DOHH2 (cell line): ENCODE results near the gene WASL.

ENCODE experiments used
- H3F3A ChIP-seq: fragments of 200-600 bp; sonication (generic), shearing (Covaris generic); 2 replicates; pipeline ENCODE4 v1.6.0; 2016; ENCODE audit warnings: antibody characterized with exemption, mild to moderate bottlenecking; ENCODE audit not compliant: control insufficient read depth, insufficient read depth
- H3K27ac ChIP-seq: fragments of 200-600 bp; sonication (generic); 2 replicates; pipeline ENCODE4 v1.5.1; 2014; ENCODE audit warnings: low read depth, mild to moderate bottlenecking, low read length, moderate library complexity
- H3K27me3 ChIP-seq: fragments of 200-600 bp; sonication (generic); 2 replicates; pipeline ENCODE4 v1.6.1; 2014; ENCODE audit warnings: mild to moderate bottlenecking, low read length, mixed read lengths; ENCODE audit not compliant: control insufficient read depth
- H3K36me3 ChIP-seq: fragments of 200-600 bp; sonication (generic); 2 replicates; pipeline ENCODE4 v1.6.1; 2014; ENCODE audit warnings: mild to moderate bottlenecking, low read length, moderate library complexity, mixed read lengths; ENCODE audit not compliant: control insufficient read depth
- H3K4me1 ChIP-seq: fragments of 200-600 bp; sonication (generic); 2 replicates; pipeline ENCODE4 v1.6.1; 2014; ENCODE audit warnings: mild to moderate bottlenecking, low read length, mixed read lengths; ENCODE audit not compliant: control insufficient read depth
- H3K4me2 ChIP-seq: fragments of 200-600 bp; sonication (generic); 2 replicates; pipeline ENCODE4 v1.6.0; 2014; ENCODE audit warnings: mild to moderate bottlenecking, low read length, moderate library complexity
- H3K4me3 ChIP-seq: fragments of 200-600 bp; sonication (generic); 2 replicates; pipeline ENCODE4 v1.5.1; 2014; ENCODE audit warnings: mild to moderate bottlenecking, low read length, mixed read lengths
- H3K79me2 ChIP-seq: fragments of 200-600 bp; sonication (generic); 2 replicates; pipeline ENCODE4 v1.6.1; 2014; ENCODE audit warnings: mild to moderate bottlenecking, low read length, mixed read lengths; ENCODE audit not compliant: control insufficient read depth
- H3K9me2 ChIP-seq: fragments of 200-600 bp; sonication (generic); replicated peaks from 2 replicates; pipeline ENCODE4 v1.6.1; 2014; ENCODE audit warnings: mild to moderate bottlenecking, low read length, mixed read lengths; ENCODE audit not compliant: control insufficient read depth
- H3K9me3 ChIP-seq: fragments of 200-600 bp; sonication (generic); 2 replicates; pipeline ENCODE4 v1.6.1; 2014; ENCODE audit warnings: antibody characterized with exemption, low read length, mixed read lengths; ENCODE audit not compliant: control insufficient read depth, insufficient read depth
- H4K20me1 ChIP-seq: fragments of 200-600 bp; sonication (generic); 2 replicates; pipeline ENCODE4 v1.6.0; 2014; ENCODE audit warnings: low read depth, mild to moderate bottlenecking, antibody characterized with exemption, low read length, moderate library complexity; ENCODE audit not compliant: control insufficient read depth, insufficient read depth
- EZH2phosphoT487 ChIP-seq: fragments of 200-600 bp; sonication (generic); IDR thresholded peaks from 2 replicates; pipeline ENCODE4 v1.6.1; 2017; ENCODE audit warnings: borderline replicate concordance, mild to moderate bottlenecking, antibody characterized with exemption, low read length, moderate library complexity, mixed read lengths
- TF ChIP-seq, protein P1 (sequence below): fragments of 200-600 bp; sonication (generic); IDR thresholded peaks from one replicate; pipeline ENCODE4 v1.5.1; 2014; ENCODE audit warnings: antibody characterized with exemption, mild to moderate bottlenecking, low read depth, low read length; ENCODE audit not compliant: poor library complexity, severe bottlenecking

The WASL gene

GRCh38 chr7:123769371-123769770 is 20.6 kb upstream of the WASL start:
- H3K4me1 ChIP-seq = peaks cover 5% of the 10 kb centered on the region; the same call in 1 of the 2 replicates
- H3K27me3 ChIP-seq = 0 out of 2 replicates have a peak, but pooled peaks cover 9% of the 10 kb centered on the region
- H3F3A ChIP-seq = no peaks in the 10 kb centered on the region
- no peak for TF ChIP-seq EZH2phosphoT487
- TF ChIP-seq, protein P1, sequence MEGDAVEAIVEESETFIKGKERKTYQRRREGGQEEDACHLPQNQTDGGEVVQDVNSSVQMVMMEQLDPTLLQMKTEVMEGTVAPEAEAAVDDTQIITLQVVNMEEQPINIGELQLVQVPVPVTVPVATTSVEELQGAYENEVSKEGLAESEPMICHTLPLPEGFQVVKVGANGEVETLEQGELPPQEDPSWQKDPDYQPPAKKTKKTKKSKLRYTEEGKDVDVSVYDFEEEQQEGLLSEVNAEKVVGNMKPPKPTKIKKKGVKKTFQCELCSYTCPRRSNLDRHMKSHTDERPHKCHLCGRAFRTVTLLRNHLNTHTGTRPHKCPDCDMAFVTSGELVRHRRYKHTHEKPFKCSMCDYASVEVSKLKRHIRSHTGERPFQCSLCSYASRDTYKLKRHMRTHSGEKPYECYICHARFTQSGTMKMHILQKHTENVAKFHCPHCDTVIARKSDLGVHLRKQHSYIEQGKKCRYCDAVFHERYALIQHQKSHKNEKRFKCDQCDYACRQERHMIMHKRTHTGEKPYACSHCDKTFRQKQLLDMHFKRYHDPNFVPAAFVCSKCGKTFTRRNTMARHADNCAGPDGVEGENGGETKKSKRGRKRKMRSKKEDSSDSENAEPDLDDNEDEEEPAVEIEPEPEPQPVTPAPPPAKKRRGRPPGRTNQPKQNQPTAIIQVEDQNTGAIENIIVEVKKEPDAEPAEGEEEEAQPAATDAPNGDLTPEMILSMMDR = no peak
- H3K79me2 ChIP-seq = no peaks in the 10 kb centered on the region
- H4K20me1 ChIP-seq = no peaks in the 10 kb centered on the region
- no peak overlapping the region for H3K4me2 ChIP-seq
- no peaks in the 10 kb centered on the region for H3K9me2 ChIP-seq
- H3K36me3 ChIP-seq = no peaks in the 10 kb centered on the region
- H3K9me3 ChIP-seq = no peaks in the 10 kb centered on the region
- no peak overlapping the region for H3K4me3 ChIP-seq
- no peak overlapping the region for H3K27ac ChIP-seq

DNA sequence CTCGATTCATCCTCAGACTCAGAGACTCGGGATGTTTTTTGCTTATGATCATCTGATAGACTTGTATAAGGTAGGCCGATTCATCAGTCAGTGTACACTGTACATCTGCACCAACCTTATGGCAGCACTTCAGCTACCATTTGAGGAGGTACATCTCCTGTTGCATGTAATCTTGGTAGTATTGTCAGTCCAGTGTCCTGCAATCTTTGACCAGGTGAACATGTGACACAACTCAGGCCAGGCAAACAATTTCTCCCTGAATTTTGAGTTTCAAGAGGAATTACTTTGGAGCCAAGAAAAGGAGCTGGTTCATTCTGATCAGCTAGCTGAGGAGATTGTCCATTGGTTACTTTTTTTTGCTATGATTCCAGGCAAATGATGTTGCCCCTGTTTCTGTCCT is 19.7 kb upstream of the WASL start:
- Histone ChIP-seq H3K79me2 (no peaks in the 10 kb centered on the region), H3K27me3 (0 out of 2 replicates have a peak, but pooled peaks cover 9% of the 10 kb centered on the region), H3K4me3 (no peak overlapping the region), H3F3A (no peaks in the 10 kb centered on the region), H3K4me2 (no peak overlapping the region), H3K9me2 (no peaks in the 10 kb centered on the region), H3K4me1 (peaks cover 5% of the 10 kb centered on the region; the same call in 1 of the 2 replicates), H3K9me3 (no peaks in the 10 kb centered on the region), H3K27ac (no peak overlapping the region), H3K36me3 (no peaks in the 10 kb centered on the region), H4K20me1 (no peaks in the 10 kb centered on the region)
- TF ChIP-seq, protein P1 = no peak
- TF ChIP-seq EZH2phosphoT487 = no peak

DNA sequence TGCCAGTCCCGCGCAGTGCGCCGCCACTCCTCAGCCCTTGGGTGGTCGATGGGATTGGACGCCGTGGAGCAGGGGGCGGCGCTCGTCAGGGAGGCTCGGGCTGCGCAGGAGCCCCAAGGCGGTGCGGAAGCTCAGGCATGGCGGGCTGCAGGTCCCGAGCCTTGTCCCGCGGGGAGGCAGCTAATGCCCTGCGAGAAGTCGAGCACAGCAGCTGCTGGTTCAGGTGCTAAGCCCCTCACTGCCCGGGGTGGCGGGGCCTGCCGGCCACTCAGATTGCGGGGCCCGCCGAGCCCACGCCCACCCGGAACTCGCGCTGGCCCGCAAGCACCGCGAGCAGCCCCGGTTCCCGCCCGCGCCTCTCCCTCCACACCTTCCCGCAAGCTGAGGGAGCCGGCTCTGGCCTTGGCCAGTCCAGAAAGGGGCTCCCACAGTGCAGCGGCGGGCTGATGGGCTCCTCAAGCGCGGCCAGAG is 14.4 kb upstream of the WASL start:
- Histone ChIP-seq H3K36me3 (no peaks in the 10 kb centered on the region), H4K20me1 (no peaks in the 10 kb centered on the region), H3F3A (no peaks in the 10 kb centered on the region), H3K9me3 (peaks cover 7% of the 10 kb centered on the region; the same call in 1 of the 2 replicates), H3K79me2 (no peaks in the 10 kb centered on the region), H3K27me3 (0 out of 2 replicates have a peak, but pooled peaks cover 3% of the 10 kb centered on the region), H3K27ac (no peak overlapping the region), H3K4me2 (no peak overlapping the region), H3K4me3 (no peak overlapping the region), H3K4me1 (no peaks in the 10 kb centered on the region), H3K9me2 (no peaks in the 10 kb centered on the region)
- TF ChIP-seq EZH2phosphoT487 = no peak
- TF ChIP-seq, protein P1 = no peak
